Endodermal cell (in vitro differentiated cells): ENCODE results near the gene DGKQ. TPM values are rescaled to one million over a fixed set of nuclear protein-coding genes. Genes with fewer than 3 reads are reported as not detected.

Experiments used
- DNase-seq: peaks from one replicate; pipeline ENCODE4 v3.0.0-alpha.2; 2017
- H3K27ac ChIP-seq: 2 replicates; pipeline ENCODE4 v1.5.1; 2013; ENCODE audit warnings: mild to moderate bottlenecking, low read depth, low read length, moderate library complexity
- H3K27me3 ChIP-seq: 2 replicates; pipeline ENCODE4 v1.6.1; 2013; ENCODE audit warnings: mild to moderate bottlenecking, low read length, moderate library complexity; ENCODE audit not compliant: insufficient read depth, control insufficient read depth, poor library complexity, severe bottlenecking
- H3K36me3 ChIP-seq: 2 replicates; pipeline ENCODE4 v1.7.0; 2013; ENCODE audit warnings: mild to moderate bottlenecking, low read length, moderate library complexity; ENCODE audit not compliant: control insufficient read depth, insufficient read depth
- H3K4me1 ChIP-seq: one replicate; pipeline ENCODE4 v1.7.0; 2013; ENCODE audit warnings: low read length; ENCODE audit not compliant: control insufficient read depth, insufficient read depth
- H3K4me3 ChIP-seq: 2 replicates; pipeline ENCODE4 v1.5.1; 2013; ENCODE audit warnings: mild to moderate bottlenecking, low read length, moderate library complexity
- H3K9ac ChIP-seq: 2 replicates; pipeline ENCODE4 v1.6.1; 2013; ENCODE audit warnings: mild to moderate bottlenecking, low read length, moderate library complexity; ENCODE audit not compliant: poor library complexity, severe bottlenecking; ENCODE audit errors: extremely low read depth
- H3K9me3 ChIP-seq: 2 replicates; pipeline ENCODE4 v1.6.1; 2013; ENCODE audit warnings: mild to moderate bottlenecking, low read length, moderate library complexity; ENCODE audit not compliant: control insufficient read depth
- H3K27ac Mint-ChIP-seq: 2 replicates; pipeline ENCODE4 v1.8.0; 2020; ENCODE audit warnings: mixed read lengths
- H3K27me3 Mint-ChIP-seq: 2 replicates; pipeline ENCODE4 v1.8.0; 2021; ENCODE audit warnings: mild to moderate bottlenecking, mixed read lengths; ENCODE audit not compliant: insufficient read depth
- H3K36me3 Mint-ChIP-seq: 2 replicates; pipeline ENCODE4 v1.8.0; 2020; ENCODE audit warnings: low read depth, mixed read lengths
- H3K4me1 Mint-ChIP-seq: 2 replicates; pipeline ENCODE4 v1.8.0; 2020; ENCODE audit warnings: mixed read lengths
- H3K4me3 Mint-ChIP-seq: 2 replicates; pipeline ENCODE4 v1.8.0; 2020; ENCODE audit warnings: mild to moderate bottlenecking, moderate library complexity, mixed read lengths
- H3K9me3 Mint-ChIP-seq: 2 replicates; pipeline ENCODE4 v1.8.0; 2020; ENCODE audit warnings: mild to moderate bottlenecking, mixed read lengths
- WGBS, 2 experiments: methylation state at CpG; one replicate each; pipeline versions ENCODE4 v1.1.5 to v1.1.7; 2013; ENCODE audit warnings: missing lambda C conversion rate in 2 of 2, mixed read lengths in 1 of 2; ENCODE audit not compliant: insufficient coverage in 1 of 2, insufficient read length in 1 of 2; 5-methylcytosine and 5-hydroxymethylcytosine counted together
- total RNA-seq, 2 donors: library from RNA; stranded (reverse); fragmentation: NEBNext Ultra II Directional in 1 of 2; extraction: Animal tissue kit (Norgen Biotek cat#: 25700) in 1 of 2; gene quantifications; 2 replicates in 1 of 2; 3 replicates in 1 of 2; pipeline ENCODE4 v1.2.1, GENCODE V29; 2021
- TF ChIP-seq, protein P1 (sequence below): fragments of 200-600 bp; sonication (generic); conservative IDR thresholded peaks from 2 replicates; pipeline ENCODE4 v1.5.0; 2021; ENCODE audit warnings: antibody characterized with exemption, mild to moderate bottlenecking

The DGKQ gene
- total RNA-seq, 2 donors from 2014 or later = 26.3 to 31.1 TPM

DNA sequence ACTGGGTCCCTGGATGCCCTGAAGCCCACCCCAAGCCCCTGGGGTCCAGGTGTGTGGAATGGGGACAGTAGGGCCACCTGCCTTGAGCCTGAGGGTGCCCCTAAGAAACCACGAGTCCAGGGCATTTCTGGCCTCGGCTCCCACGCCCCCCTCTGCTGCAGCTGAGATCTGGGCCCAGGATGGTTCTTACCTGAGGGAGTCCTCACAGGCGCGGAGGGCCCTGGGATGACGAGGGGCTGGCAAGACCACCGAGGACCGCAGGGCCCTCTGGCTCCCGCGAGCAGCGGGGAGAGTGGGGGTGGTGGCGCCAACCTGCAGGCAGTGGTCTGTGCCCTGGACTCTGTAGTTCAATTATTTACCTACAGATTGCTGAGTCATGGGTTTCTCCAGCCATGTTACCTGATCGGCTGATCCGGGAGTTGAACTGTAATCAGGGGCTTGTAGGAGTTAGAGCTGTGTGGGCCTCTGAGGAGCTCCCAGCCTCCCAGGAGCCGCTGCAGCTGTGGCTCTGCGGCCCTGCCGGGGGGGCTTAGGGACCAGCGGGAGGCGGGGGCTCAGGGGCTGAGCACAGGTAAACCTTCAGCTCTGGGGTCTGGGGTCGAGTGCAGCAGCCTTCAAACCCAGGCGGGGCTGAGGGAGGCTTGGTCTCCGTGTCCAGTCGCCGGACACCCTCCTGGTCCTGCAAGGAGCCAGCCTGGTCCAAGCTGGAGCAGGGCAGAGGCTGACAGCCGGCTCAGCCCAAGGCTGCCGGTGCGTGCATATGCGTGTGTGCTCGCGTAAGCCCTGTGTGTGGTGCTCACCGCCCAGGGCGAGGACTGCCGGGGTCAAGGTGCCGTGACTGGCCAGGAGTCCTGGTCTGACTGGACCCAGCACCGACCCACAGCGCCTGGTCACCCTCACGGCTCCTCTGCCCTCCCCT, 20.0 kb upstream of the DGKQ start, which contains the start of gene SLC26A1:
Gene SLC26A1 (minus strand): TSS at position 294 of the 919 bp plus-strand sequence. CDS start 1,701 bp downstream, outside the sequence.
- Mint-ChIP-seq H3K36me3 (peaks cover 2% of the 10 kb centered on the region), H3K27ac (no peak within 1 kb of the TSS), H3K9me3 (no peaks in the 10 kb centered on the region), H3K27me3 (peaks cover 24% of the 10 kb centered on the region), H3K4me1 (peaks cover 4% of the 10 kb centered on the region), H3K4me3 (no peak within 1 kb of the TSS)
- no peak for DNase-seq
- Histone ChIP-seq H3K9ac (no peak within 1 kb of the TSS), H3K36me3 (no peaks in the 10 kb centered on the region), H3K9me3 (no peaks in the 10 kb centered on the region), H3K27ac (no peak within 1 kb of the TSS), H3K4me3 (no peak within 1 kb of the TSS), H3K4me1 (no peaks in the 10 kb centered on the region), H3K27me3 (peaks cover 31% of the 10 kb centered on the region)
- TF ChIP-seq, protein P1, sequence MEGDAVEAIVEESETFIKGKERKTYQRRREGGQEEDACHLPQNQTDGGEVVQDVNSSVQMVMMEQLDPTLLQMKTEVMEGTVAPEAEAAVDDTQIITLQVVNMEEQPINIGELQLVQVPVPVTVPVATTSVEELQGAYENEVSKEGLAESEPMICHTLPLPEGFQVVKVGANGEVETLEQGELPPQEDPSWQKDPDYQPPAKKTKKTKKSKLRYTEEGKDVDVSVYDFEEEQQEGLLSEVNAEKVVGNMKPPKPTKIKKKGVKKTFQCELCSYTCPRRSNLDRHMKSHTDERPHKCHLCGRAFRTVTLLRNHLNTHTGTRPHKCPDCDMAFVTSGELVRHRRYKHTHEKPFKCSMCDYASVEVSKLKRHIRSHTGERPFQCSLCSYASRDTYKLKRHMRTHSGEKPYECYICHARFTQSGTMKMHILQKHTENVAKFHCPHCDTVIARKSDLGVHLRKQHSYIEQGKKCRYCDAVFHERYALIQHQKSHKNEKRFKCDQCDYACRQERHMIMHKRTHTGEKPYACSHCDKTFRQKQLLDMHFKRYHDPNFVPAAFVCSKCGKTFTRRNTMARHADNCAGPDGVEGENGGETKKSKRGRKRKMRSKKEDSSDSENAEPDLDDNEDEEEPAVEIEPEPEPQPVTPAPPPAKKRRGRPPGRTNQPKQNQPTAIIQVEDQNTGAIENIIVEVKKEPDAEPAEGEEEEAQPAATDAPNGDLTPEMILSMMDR = no peak
- 91 to 96% methylated on average over 17 to 37 of the region's 37 CpGs for WGBS, 2 experiments

DNA sequence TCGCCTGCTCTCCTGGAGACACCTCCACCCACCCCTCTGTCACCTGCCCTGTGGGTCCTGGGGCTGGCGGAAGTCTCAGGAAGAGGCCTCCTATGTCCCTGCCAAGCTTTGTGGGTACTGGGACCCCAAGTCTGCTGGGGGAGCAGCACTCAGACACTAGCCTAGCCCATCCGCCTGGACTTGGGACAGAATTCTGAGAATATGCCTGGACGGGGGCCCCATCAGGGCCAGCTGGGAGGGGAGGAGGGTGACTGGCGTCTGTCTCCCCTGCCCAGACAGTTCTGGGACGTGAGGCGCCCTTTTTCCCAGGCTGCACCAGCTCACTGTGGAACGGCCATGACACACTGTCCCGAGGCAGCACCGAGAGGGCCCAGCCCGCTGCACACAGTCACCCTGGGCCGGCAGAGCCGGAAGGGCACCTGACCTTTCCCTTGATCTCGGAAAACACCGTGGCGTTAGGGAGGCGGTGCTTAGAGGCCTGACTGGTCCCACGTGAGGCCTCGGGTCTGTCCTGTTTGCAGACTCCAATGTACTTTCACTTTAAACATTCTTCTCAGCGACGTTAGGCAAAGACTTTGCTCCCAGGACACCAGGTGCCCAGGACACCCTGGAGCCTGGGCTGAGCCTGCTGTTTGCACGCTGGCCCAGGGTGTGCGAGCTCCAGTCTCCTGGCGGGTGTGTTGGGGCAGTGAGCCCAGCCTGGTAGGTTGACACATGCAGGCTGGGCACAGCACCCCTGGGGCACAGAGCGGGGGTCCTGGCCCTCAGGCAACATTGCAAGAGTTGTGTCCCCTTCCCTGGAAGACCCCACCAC, 19.1 kb upstream of the DGKQ start:
- no peak overlapping the region for H3K4me3 Mint-ChIP-seq
- H3K27me3 Mint-ChIP-seq = peaks cover 17% of the 10 kb centered on the region
- peaks cover 4% of the 10 kb centered on the region for H3K4me1 Mint-ChIP-seq
- Histone ChIP-seq H3K36me3 (no peaks in the 10 kb centered on the region), H3K4me1 (no peaks in the 10 kb centered on the region), H3K27ac (no peak overlapping the region), H3K9ac (no peak overlapping the region), H3K4me3 (no peak overlapping the region), H3K27me3 (peaks cover 23% of the 10 kb centered on the region), H3K9me3 (no peaks in the 10 kb centered on the region)
- no peak for DNase-seq
- H3K27ac Mint-ChIP-seq = no peak overlapping the region
- no peaks in the 10 kb centered on the region for H3K9me3 Mint-ChIP-seq
- 89 to 90% methylated on average over 19 to 25 of the region's 25 CpGs for WGBS, 2 experiments
- TF ChIP-seq, protein P1 = no peak
- peaks cover 2% of the 10 kb centered on the region for H3K36me3 Mint-ChIP-seq

DNA sequence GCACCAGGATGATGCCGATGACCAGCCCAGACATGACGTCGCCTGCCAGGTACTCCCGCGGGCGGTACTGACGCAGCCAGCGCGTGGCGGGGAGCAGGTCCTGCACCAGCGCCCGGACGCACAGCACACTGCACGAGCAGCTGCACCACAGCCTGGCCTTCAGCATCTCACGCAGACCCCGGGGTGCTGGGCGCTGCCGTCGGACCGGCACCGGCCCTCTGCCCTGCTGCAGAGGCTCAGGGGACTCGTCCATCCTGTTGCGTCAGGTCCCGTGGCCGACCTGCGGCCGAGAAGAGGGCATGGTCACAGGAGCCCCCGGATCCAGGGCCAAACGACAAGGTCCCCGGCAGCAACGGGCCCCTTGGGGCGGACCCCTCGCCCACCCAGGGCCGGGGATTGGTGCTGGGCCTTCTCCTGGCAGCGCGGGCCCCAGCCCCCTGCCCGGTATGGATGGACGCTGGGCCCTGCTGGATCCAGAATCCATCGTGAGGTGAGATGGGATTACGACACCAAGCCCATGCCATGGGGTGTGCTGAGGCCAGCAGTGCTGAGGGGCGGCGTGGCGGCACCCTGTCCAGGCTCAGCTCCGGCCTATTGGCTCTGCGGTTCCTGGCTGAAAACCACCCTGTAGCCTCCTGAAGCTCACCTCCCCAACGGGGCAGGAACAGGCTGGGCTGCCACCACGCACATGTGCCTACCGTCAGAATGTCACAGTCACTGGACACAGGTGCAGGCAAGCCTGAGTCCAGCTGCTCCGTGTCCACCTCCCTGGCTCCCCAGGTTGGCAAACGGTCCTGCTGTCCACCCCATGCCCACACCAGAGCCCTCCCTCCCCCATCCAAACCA, 18.3 kb upstream of the DGKQ start:
- H3K4me1 Mint-ChIP-seq = peaks cover 6% of the 10 kb centered on the region
- no peak overlapping the region for H3K4me3 Mint-ChIP-seq
- no peak overlapping the region for H3K27ac ChIP-seq
- WGBS, 2 experiments = 94 to 97% methylated on average over 38 to 50 of the region's 50 CpGs
- H3K27me3 ChIP-seq = peaks cover 14% of the 10 kb centered on the region
- no peak overlapping the region for H3K4me3 ChIP-seq
- no peaks in the 10 kb centered on the region for H3K36me3 ChIP-seq
- H3K36me3 Mint-ChIP-seq = peaks cover 2% of the 10 kb centered on the region
- no peaks in the 10 kb centered on the region for H3K9me3 ChIP-seq
- H3K9ac ChIP-seq = no peak overlapping the region
- H3K4me1 ChIP-seq = no peaks in the 10 kb centered on the region
- no peaks in the 10 kb centered on the region for H3K9me3 Mint-ChIP-seq
- TF ChIP-seq, protein P1 = no peak
- DNase-seq = no peak
- no peak overlapping the region for H3K27ac Mint-ChIP-seq
- peaks cover 13% of the 10 kb centered on the region for H3K27me3 Mint-ChIP-seq
